ENCODE data around the gene HPCAL1. TPM values are rescaled to one million over a fixed set of nuclear protein-coding genes. Genes with fewer than 3 reads are reported as not detected.

HPCAL1 gene
- total and polyA plus RNA-seq, 2 experiments from 2014 or later, result 13.4 to 25.5 TPM

DNA sequence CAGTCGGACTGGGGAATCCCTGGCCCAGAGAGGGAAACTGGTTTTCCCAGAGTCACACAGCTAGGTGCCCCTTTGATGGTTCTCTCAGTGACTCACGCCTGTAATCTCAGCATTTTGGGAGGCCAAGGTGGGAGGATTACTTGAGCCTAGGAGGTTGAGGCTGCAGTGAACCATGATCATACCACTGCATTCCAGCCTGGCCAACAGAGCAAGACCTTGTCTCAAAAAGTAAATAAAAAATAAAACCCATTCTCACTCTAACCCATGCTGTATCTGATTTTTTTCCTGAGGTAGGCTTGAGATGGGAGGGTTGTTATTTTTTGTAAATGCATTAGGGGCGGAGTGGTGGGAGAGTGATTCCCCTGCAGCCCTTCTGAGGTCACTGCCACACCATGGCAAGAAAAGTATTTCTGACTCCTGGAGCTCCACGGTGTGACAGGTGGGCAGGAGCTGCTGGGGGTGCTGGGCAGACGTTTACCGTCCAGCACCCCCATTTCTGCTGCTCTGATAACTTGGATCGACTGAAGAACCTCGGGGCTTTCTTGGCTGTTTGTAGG lies 60.3 kb downstream of the HPCAL1 start:
- H3K4me3 ChIP-seq, result no peak overlapping the region
- H3K9me3 ChIP-seq (ENCODE audit: low read depth), result no peaks in the 10 kb centered on the region
- no peak overlapping the region for H3K27ac ChIP-seq
- DNase-seq (ENCODE audit: low read depth in 1 of 2, low spot score in 1 of 2), result no peak
- no peaks in the 10 kb centered on the region for H3K36me3 ChIP-seq
- no peak for TF ChIP-seq CTCF (IDR thresholded peaks at IDR 0.05; ENCODE audit: low read depth, low read length)
- peaks cover 4% of the 10 kb centered on the region for H3K4me1 ChIP-seq (ENCODE audit: low read depth)
- H3K27me3 ChIP-seq, result no peaks in the 10 kb centered on the region

- H3K36me3 ChIP-seq, result no peaks in the 10 kb centered on the region
- TF ChIP-seq CTCF (IDR thresholded peaks at IDR 0.05; ENCODE audit: low read depth, low read length), result no peak
- DNase-seq (ENCODE audit: low read depth in 1 of 2, low spot score in 1 of 2), result no peak
- H3K4me3 ChIP-seq, result no peak overlapping the region
- no peaks in the 10 kb centered on the region for H3K27me3 ChIP-seq
- H3K4me1 ChIP-seq (ENCODE audit: low read depth), result peaks cover 7% of the 10 kb centered on the region
- H3K27ac ChIP-seq, result no peak overlapping the region
- H3K9me3 ChIP-seq (ENCODE audit: low read depth), result no peaks in the 10 kb centered on the region
These were observed 61.3 kb downstream of the HPCAL1 start for GRCh38 chr2:10363861-10364610.

DNA sequence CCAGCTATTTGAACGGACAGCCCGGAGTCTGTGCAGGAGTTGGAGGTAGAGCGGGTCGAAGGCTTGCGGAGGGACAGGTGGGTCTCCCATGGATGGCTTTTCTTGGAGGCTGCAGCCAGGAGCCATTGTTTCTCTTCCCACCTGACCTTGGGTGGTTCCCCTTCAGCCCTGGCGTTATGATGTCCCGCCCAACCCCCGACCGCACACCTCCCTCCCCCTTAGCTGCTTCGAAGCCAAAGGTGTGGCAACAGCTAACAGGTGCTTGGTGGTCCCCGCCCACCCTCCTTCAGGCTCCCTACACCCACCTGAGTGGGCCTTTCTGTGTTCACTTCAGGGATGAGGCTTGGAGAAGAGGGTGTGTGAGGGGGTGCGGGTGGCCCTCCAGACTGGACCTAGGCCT lies 62.7 kb downstream of the HPCAL1 start:
- DNase-seq (ENCODE audit: low read depth in 1 of 2, low spot score in 1 of 2), result no peak
- Histone ChIP-seq H3K4me3 (no peak overlapping the region), H3K27me3 (no peaks in the 10 kb centered on the region), H3K27ac (no peak overlapping the region), H3K9me3 (ENCODE audit: low read depth) (no peaks in the 10 kb centered on the region), H3K36me3 (no peaks in the 10 kb centered on the region), H3K4me1 (ENCODE audit: low read depth) (peaks cover 19% of the 10 kb centered on the region)
- TF ChIP-seq CTCF (IDR thresholded peaks at IDR 0.05; ENCODE audit: low read depth, low read length), result no peak

DNA sequence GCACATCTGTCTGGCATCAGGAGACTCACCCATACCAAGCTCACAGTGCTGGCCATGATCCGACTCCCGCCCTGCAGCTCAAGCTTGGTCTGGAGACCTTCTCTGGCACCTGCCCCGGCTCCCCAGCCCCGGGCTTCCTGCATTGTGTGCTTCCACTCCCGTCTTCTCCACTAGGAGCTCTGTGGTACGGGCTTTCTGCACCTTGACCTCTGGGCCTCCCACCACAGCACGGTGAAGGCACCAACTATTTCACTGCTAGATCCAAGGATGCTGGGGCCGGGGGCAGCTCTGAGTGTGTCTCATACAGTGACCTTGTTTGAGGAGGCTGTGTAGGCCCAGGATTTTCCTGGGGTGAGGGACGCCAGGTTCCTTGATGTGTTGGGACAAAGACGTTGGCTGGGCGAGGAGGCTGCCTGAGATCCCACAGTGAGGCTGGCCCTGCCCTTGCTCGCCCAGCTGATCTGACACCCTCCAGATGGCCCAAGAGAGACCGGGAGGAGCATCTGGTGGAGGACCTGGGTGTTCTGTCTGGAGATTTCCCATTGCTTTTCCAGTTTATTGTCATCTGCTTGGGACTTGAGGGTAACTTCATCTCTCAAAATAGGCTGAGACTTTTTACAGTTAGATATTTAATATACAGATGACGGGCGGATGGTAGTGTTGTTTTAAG lies 64.0 kb downstream of the HPCAL1 start:
- H3K4me3 ChIP-seq, result no peak overlapping the region
- no peaks in the 10 kb centered on the region for H3K9me3 ChIP-seq (ENCODE audit: low read depth)
- no peak for DNase-seq (ENCODE audit: low read depth in 1 of 2, low spot score in 1 of 2)
- H3K27ac ChIP-seq, result no peak overlapping the region
- peaks cover 19% of the 10 kb centered on the region for H3K4me1 ChIP-seq (ENCODE audit: low read depth)
- H3K27me3 ChIP-seq, result no peaks in the 10 kb centered on the region
- TF ChIP-seq CTCF (IDR thresholded peaks at IDR 0.05; ENCODE audit: low read depth, low read length), result no peak
- H3K36me3 ChIP-seq, result no peaks in the 10 kb centered on the region

DNA sequence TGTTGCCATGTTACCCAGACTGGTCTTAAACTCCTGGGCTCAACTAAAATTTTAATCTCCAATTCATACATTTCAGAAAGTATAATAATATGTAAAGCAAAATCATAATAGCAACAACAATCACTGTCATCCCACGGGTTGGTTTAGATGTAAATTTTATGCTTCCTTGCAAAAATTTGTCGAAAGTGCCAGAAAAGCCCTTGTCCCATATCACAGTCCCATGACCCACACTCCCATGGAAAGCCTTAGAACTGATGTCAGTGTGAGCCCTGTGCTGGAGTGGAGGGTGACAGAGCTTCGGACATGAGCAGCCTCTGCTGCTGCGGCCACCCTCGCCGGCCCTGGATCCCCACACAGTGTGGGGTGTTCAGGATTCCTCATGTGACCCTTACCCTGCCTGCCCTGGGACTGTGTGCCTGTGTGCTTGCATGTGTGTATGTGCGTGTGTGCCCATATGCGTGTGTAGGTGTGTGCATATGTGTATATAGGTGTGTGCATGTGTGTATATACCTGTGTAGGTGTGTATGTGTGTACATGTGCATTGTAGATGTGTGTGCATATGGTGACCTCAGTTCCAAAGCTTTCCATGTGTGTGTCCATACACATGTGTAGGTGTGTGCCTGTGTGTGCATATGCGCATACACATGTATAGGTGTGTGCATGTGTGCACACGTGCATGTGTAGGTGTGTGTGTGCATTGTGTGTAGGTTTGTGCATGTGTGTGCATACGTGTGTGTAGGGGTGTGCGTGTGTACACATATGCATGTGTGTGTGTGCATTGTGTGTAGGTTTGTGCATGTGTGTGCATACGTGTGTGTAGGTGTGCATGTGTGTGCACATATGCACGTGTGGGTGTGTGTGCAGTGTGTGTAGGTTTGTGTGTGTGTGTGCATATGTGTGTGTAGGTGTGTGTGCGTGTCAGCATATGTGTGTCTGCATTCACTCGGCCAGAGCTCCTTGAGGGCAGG lies 65.1 kb downstream of the HPCAL1 start:
- H3K4me3 ChIP-seq, result no peak overlapping the region
- DNase-seq (ENCODE audit: low read depth in 1 of 2, low spot score in 1 of 2), result no peak
- H3K27ac ChIP-seq, result no peak overlapping the region
- H3K36me3 ChIP-seq, result no peaks in the 10 kb centered on the region
- H3K27me3 ChIP-seq, result no peaks in the 10 kb centered on the region
- TF ChIP-seq CTCF (IDR thresholded peaks at IDR 0.05; ENCODE audit: low read depth, low read length), result no peak
- no peaks in the 10 kb centered on the region for H3K9me3 ChIP-seq (ENCODE audit: low read depth)
- H3K4me1 ChIP-seq (ENCODE audit: low read depth), result peaks cover 14% of the 10 kb centered on the region
